GM12875 (cell line): ENCODE measurements around the gene MRPS34.
"Not testable (repeated sequence)": the region's sequence is repeated elsewhere in the genome, so short reads cannot be mapped to it uniquely, and the experiment has no call there.

Experiments
- H3K4me3 ChIP-seq: one replicate; pipeline ENCODE4 v1.5.1; 2011; ENCODE audit warnings: low read depth, low read length, control low read depth
- TF ChIP-seq, protein P1 (sequence below): IDR thresholded peaks from 2 replicates; pipeline ENCODE4 v1.5.1; 2011; ENCODE audit warnings: low read depth, mild to moderate bottlenecking, control low read depth, inconsistent platforms, low read length, moderate library complexity, borderline replicate concordance; ENCODE audit not compliant: insufficient read depth

MRPS34 gene

DNA sequence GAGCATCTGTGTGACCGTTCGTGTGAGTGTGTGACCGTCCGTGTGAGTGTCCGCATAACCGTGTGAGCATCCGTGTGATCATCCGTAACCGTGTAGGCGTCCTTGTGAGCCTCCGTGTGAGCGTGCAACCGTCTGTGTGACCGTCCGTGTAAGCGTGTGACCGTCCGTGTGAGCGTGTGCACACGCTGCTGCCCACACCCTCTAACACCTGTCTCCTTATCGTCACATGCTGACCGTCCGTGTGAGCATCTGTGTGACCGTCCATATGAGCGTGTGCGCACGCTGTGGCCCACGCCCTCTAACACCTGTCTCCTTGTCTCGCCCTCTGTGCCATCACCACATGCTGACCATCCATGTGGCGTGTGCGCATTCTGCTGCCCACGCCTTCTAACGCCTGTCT is 32.7 kb downstream of the MRPS34 start:
- no peak overlapping the region for H3K4me3 ChIP-seq
- TF ChIP-seq, protein P1, sequence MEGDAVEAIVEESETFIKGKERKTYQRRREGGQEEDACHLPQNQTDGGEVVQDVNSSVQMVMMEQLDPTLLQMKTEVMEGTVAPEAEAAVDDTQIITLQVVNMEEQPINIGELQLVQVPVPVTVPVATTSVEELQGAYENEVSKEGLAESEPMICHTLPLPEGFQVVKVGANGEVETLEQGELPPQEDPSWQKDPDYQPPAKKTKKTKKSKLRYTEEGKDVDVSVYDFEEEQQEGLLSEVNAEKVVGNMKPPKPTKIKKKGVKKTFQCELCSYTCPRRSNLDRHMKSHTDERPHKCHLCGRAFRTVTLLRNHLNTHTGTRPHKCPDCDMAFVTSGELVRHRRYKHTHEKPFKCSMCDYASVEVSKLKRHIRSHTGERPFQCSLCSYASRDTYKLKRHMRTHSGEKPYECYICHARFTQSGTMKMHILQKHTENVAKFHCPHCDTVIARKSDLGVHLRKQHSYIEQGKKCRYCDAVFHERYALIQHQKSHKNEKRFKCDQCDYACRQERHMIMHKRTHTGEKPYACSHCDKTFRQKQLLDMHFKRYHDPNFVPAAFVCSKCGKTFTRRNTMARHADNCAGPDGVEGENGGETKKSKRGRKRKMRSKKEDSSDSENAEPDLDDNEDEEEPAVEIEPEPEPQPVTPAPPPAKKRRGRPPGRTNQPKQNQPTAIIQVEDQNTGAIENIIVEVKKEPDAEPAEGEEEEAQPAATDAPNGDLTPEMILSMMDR, result no peak

DNA sequence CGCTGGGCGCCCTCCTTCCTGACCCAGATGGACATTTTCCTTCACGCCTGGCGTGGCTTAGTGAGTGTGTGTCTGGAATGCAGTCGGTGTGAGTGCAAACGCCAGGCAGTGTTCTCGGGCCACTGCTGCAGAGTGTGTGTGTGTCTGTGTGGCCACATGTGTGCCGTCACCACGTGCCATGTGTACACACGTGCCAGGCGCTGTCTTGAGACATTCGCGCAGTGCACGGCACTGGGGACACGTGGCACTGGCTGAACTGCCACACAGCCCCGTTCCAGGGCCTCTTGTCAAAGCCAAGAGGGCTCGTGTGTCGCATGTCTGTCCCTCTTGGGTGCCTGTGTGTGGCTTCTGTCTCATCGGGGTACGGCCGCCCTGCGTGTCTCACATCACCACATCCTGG is 38.1 kb downstream of the MRPS34 start:
- no peak overlapping the region for H3K4me3 ChIP-seq
- TF ChIP-seq, protein P1, result no peak

DNA sequence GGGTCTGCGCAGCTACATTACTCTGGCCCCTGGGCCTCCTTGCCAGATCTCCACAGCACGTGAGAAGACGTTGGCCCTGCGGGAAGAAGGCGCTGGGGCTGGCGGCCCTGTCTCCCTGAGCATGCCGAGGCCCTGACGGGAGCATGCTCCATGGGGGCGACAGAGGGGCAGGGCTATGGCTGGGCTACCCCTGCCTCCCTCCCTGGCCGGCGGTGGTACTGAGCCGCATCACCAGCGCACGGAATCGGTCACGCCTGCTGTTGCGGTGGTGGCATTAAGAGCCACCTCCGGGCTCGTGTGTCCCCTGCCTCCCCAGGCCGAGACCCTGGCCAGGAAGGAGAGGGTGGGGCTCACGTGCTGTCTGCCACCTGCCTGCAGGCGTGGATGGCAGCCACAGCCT is 38.8 kb downstream of the MRPS34 start:
- TF ChIP-seq, protein P1, result no peak
- no peak overlapping the region for H3K4me3 ChIP-seq

DNA sequence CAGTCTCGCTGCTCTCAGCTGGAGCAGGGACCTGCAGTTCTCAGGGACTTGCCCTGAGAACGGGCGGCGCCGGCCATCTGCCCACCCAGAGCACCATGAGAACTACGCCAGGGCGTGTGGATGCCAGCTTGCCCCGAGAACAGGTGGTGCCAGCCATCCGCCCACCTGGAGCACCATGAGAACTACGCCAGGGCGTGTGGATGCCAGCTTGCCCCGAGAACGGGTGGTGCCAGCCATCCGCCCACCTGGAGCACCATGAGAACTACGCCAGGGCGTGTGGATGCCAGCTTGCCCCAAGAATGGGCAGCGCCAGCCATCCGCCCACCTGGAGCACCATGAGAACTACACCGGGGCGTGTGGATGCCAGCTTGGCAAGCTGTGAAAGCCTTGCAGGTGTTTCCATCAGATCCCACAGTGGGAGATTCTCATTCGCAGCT is 40.4 kb downstream of the MRPS34 start:
- H3K4me3 ChIP-seq, result not testable (repeated sequence)

DNA sequence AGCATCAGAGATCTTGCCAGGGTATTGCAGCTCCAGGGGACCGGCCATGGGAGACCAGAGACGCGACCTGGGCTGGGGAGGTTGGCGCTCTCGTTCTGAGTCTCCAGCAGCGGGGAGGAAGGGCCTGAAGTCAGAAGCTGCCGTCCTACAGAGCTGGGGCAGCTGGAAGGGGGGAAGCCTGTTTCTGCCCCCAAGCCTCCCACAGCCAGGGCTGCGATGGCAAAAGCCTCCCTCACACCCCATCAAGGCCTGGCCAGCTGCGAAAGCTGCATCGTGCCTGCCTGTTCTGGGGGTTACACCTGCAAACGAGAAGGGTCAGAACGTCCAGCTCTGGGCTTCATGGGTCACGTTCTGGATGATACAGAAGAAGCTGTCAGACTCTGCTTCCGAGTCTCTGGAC is 40.9 kb downstream of the MRPS34 start:
- H3K4me3 ChIP-seq, result no peak overlapping the region
- TF ChIP-seq, protein P1, result no peak

DNA sequence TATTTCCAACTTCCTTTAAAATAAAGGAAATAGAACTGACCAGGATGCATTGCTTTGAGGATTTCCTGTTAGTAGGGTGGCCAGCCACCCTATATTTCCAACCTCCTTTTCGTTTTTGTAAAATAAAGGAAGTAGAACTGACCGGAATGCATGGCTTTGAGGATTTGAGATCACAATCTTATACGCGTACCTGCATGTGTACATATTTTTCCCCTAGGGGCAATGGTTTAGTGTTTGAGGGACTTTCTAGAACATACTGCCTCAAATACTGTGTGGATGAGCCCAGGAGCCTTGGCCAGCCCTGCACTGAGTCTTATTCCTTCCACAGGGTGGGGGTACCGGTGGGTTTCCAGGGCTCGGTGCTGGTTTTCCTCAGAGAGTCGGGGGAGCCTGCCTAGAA is 41.3 kb downstream of the MRPS34 start:
- TF ChIP-seq, protein P1, result no peak

DNA sequence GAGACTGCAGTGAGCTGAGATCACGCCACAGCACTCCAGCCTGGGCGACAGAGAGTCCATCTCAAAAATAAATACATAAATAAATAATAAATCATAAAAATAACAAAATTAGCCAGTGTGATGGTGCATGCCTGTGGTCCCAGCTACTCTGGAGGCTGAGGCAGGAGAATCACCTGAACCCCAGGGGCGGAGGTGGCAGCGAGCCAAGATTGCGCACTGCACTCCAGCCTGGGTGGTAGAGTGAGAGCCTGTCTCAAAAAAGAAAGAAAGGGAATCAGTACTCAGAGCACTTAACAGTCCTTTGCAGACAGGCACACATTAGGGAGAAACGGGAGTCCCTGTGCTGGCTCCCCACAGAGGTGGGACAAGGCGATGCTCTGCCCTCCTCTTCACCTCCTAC is 41.9 kb downstream of the MRPS34 start:
- TF ChIP-seq, protein P1, result no peak
- H3K4me3 ChIP-seq, result no peak overlapping the region

More for the DNA sequence above, 41.3 kb downstream of the MRPS34 start:
- H3K4me3 ChIP-seq, result no peak overlapping the region

DNA sequence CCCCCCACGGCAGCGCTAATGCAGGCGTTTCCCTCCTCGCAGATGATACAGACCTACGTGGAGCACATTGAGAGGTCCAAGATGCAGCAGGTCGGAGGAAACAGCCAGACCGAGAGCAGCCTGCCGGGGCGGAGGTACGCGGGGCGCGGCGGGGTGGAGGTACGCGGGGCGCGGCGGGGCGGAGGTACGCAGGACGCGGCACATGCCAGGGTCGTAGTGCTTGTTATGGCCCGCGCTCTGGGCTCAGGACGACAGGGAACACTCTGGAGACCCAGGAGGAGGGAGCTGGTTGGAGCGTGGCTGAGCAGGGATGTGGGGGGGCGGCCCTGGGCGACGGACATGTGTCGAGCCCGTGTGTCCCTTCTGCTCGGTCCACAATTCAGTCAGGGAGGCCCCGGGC is 43.5 kb downstream of the MRPS34 start:
- no peak overlapping the region for H3K4me3 ChIP-seq
- TF ChIP-seq, protein P1, result no peak
